ENCODE measurements around the gene ADSL. TPM values are rescaled to one million over a fixed set of nuclear protein-coding genes. Genes with fewer than 3 reads are reported as not detected.

The ADSL gene
- polyA plus RNA-seq, 3 donors, result 104 to 111 (median 104) TPM

DNA sequence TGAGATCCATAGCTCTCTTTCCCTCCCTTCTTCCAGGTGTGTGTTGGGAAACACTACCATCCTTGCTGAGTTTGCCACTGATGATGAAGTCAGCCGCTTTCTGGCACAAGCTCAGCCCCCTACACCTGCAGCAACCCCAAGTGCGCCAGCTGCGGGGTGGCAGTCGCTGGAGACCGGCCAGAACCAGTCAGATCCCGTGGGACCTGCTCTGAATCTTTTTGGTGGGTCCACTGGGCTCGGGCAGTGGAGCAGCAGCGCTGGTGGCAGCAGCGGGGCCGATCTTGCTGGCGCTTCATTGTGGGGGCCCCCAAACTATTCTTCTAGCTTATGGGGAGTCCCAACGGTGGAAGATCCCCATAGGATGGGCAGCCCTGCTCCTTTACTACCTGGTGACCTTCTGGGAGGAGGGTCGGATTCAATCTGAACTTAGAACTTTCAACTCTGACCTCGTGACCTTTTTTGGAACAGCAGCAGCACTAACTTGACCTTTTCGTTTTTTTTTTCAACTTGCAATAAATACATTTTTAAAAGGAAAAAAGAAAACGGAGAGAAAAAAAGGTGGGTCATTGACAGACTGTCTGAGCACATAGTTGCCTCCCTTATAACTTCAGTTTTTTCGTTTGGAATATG is 23.4 kb upstream of the ADSL start:
- no peak for DNase-seq (ENCODE audit: extremely low read depth in 1 of 11, low read depth in 9 of 11, low spot score in 4 of 11)

DNA sequence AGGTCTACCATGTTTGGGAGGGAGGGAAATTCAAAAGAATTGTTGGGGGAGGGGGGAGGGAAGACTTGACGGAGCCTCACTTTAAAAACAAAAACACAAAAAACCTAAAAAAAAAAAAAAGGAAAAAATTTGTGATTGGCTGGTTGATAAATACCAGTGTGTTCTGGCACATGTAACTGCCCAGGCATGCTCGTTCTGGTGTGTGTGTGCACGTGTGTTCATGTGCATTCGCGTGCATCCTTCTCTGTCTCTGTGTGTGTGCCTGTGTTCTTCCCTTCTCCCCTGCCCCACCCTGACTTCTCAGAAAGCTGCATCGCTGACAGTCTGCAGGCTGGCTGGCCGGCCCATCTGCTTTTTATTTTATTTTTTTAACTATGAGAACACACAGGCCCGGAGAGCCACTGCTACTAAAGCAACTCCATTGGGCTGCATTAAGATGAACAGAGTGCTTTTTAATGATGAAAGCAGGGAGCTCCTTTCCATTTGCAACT is 22.6 kb upstream of the ADSL start:
- DNase-seq (ENCODE audit: extremely low read depth in 1 of 11, low read depth in 9 of 11, low spot score in 4 of 11), result no peak

DNA sequence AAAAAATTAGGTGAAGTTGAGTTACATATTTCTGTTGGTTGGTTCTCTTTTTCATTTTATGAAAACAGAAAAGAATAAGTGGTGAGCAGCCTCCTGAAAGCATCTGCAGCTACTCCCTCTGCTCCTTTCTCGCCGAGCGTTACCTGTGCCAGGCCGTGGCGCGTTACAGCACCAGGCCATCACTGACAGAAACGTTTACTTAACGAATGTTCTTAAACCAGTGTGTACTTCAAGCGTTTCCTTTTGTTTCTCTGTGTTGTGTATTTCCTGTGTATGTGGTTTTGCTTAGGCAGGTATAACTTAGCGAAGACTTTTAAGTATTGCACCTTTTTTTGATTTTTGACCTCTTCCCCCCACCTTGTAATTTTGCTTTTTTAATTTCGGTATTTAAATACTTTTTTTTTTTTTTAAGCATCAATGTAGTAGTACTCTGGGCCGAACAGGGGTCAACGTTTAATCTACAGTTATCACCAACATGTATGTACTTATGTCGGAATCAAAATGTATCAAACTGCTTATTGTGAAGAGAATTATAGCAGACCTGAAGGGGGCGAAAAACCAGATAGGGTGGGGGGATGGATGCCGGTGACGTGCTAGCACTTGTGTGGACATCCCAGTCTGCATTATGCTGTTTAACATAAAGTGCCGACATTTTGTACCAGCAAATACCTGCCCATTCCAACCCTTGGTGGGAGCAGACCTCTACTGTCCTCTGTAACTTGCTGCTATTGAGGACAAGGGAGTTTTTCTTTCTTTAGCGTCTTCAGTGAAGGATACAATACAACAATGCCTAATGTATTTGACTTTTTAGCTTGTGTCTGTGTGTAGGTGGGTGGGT is 21.6 kb upstream of the ADSL start:
- DNase-seq (ENCODE audit: extremely low read depth in 1 of 11, low read depth in 9 of 11, low spot score in 4 of 11), result no peak

DNA sequence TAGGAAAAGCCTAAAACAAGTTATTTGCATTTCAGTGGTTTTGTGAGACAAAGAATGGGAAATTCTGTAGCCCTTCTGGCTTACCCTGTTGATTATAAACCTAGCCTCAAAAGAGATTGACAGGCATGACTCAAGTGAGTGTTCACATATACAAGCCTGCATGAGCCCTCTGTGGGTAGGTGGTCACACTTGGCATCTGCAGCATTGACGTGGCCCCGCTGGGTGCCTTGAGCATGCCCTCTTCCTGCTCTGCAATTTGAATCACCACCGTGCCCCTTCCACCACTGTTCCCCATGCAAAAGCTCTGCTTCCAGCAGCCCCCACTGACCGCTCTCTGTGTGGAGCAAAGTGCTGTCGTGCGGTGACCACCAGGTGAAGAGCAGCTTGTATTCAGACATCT is 21.0 kb upstream of the ADSL start:
- DNase-seq (ENCODE audit: extremely low read depth in 1 of 11, low read depth in 9 of 11, low spot score in 4 of 11), result no peak

DNA sequence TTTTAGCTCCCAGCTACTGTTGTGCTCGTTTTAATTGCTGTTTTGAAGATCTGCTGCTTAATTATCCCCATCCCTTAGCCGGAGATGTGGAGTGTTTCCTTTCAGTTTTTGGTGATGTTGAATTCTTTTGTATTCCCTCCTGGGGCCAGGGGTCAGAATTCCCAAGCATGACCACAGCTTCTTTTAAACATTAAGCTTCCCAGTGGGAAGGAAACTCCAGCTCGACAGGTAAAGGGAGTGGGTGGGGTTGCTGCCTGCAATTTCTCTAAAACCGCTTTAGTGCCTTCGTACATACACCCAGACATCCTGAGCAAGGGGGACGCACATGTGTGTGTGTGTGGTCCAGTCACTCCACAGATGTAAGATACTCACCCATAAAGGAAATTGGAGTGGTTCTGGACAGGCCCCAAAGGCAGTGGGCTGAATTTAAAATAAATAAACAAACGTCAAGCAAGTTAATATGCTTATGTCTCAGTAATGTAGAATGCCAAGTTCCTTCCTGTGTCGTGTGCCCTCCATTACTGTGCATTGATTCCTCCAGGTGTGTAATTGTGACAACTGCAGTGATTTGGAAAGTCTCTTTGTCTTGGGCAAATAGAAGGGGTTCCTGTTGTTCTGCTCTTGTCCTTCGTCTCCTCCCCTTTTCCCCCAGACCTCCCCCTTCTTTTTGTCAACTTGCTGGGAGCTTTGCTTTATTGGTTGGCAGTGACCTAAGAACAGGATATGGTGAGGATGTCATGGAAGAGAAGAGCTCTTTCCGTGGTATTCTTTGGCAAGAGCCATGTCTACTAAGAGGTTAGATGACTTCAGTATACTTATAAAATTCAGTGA is 19.2 kb upstream of the ADSL start:
- DNase-seq (ENCODE audit: extremely low read depth in 1 of 11, low read depth in 9 of 11, low spot score in 4 of 11), result no peak

DNA sequence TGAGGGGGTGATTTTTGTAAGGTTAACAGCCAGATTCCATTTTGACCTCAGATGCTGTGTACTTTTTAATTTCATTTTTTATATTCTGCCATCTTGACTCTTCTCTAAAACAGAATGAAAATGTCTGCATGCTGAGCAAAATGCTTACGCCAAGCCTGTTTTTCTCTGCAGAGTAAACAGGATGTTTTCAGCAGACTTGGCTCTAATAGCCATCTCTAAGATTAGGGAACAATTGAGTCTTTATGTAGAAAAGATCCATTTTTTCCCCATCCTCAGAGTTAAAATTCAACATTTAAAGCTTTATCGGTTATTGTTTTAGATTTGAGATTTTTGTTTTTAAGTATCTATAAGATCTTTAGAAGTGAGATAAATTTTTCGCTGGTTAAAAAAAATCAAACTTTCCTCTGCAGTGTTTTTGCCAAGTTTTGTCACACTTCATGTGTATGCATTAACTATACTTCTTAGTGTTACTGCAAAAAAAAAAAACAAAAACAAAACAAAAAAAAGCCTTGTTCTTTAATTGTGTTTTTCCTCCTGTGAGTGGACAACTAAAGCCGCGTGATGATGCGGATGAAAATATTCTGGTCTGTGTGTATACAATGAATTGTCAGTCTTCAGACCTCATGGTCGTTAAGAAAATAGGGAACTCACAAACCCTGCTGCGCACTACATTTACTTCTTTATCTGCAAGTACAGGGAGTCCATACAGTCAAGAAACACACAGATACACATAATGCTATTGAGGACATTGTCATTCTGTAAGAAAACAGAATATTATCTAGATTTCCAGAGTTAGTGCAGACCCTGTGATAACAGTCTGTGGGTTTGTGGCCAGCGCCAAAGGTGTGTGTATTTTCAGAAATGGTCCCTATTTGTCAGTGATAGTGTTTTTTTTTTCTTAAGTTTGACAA is 17.5 kb upstream of the ADSL start:
- no peak for DNase-seq (ENCODE audit: extremely low read depth in 1 of 11, low read depth in 9 of 11, low spot score in 4 of 11)

DNA sequence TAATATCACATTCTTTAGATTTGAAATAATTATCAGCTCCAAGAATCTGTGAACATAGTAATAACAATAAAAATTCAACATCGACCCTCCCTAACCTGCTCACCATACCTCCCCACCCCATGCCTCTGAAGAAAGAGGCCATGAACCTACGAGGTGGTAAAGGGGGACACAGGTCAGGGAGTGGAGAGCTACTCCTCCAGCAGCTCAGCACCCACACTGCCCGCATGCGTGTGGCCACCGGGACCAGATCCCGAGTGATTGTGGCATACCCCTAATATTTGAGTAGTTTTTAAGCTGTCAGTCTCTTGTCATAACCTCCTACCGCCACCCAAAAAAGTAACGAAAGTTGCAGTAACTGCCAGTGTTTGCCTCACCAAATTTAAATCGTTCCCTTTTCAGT is 16.8 kb upstream of the ADSL start:
- no peak for DNase-seq (ENCODE audit: extremely low read depth in 1 of 11, low read depth in 9 of 11, low spot score in 4 of 11)

DNA sequence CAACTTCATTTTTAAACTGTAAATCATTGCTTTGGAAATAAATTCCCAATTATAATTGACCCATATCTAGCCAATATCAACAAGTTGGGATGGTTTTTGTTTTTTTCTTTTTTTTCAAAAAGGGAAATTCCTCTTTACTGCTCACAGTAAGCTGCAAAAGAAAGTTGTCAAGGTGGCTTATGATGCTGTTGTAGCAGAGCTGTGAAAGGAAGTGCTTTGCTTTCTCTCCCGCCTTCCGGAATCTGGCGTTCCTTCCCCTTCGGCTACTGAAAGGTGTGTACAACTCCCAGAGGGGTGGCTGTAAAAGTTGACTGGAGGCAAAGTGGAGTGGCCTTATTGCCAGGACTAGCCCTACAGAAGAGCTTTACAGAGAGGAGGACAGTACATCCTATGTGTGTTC is 16.2 kb upstream of the ADSL start:
- DNase-seq (ENCODE audit: extremely low read depth in 1 of 11, low read depth in 9 of 11, low spot score in 4 of 11), result no peak

DNA sequence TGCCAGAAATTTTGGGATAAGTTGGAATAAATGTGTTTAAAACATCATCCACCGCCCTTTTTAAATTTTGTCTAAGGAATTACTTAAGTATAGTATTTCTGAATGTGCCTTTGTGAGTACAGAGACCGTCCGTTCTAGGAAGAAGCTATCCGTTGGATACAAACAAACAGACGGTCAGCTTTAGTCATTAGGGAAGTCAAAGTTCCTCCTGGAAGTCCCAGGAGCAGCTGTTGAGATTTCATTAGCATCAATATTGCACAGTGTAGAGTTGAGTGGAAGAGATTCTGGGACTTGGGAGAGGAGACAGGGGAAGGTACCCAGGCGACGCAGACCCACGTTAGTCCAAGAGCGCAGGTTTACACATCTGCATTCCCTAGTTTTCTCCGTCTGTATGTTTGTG is 15.7 kb upstream of the ADSL start:
- DNase-seq (ENCODE audit: extremely low read depth in 1 of 11, low read depth in 9 of 11, low spot score in 4 of 11), result no peak

DNA sequence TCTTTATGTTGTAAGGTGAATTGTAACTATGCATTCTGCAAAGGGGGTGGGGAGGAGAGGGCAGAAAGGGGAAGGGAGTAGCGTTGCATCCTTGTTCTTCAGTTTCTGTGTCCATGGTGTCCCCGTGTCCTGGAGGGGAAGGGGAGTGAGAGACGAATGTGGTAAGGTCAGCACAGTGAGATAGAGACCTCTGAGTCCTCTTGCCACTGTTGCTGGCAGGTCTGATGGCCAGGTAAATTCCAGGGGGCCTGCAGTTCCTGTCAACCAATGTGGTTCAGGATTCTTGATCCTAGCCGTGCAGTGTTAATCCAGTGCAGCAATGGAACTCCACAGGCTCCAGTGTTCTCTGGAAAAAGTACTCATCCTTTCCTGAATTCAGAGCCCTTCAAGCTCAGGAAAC is 14.6 kb upstream of the ADSL start:
- DNase-seq (ENCODE audit: extremely low read depth in 1 of 11, low read depth in 9 of 11, low spot score in 4 of 11), result no peak

DNA sequence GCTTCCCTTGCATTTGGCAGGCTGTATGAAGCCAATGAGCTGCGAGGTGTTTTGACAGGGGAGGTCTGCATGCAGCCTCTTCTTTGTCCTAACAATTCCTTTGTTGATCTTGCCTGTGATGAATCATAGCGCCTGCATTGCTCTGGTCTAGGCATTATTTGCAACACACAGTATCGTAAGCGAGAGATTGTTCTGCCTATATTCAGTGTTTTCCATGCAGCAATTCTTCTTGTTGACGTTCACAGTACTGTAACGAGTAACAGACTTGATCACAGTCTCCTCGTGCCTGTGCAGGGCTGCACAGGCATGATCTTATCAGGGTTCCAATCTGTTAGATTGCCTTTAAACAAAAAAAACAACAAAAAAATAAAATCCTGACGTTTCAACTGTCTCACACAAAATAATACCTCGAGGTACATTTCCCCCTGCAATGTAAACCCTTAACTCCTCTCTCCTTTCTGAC is 13.9 kb upstream of the ADSL start:
- no peak for DNase-seq (ENCODE audit: extremely low read depth in 1 of 11, low read depth in 9 of 11, low spot score in 4 of 11)

DNA sequence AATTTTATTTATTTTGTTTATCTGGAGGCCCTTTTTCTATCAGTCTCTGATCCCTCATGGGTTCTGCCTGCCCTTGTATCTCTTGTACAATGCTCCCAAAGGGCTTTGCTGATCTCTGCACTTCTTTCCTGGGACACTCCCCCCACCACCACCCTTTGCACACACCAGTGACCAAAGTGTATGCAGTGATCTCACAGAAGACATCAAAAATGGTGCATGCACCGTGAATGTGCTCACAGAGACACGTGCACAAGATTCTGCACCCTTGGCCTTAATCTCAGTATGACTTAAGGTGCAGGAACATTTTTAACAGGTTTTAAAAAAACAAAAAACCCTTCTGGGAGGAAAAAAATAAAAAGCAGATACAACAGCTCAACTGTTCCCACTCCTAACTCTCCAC is 12.2 kb upstream of the ADSL start:
- DNase-seq (ENCODE audit: extremely low read depth in 1 of 11, low read depth in 9 of 11, low spot score in 4 of 11), result no peak

DNA sequence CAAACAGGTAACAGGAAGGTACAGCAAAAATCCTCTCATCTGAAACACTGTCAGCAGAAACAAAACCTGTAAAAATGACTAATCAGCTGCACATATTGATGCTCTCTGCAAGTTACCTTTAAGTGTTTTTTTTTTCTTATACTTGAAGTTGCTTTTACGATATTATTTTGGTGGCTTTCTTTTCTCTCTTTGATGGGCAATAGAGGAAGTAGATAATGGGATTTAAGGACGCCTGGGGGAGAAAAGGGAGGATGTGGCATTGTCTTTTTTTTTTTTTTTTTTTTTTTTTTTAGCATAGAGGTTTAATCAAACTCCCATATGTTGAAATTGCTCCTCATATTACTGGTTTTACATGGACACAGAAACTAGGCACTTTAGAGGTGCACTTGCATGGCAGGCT is 11.4 kb upstream of the ADSL start:
- no peak for DNase-seq (ENCODE audit: extremely low read depth in 1 of 11, low read depth in 9 of 11, low spot score in 4 of 11)

DNA sequence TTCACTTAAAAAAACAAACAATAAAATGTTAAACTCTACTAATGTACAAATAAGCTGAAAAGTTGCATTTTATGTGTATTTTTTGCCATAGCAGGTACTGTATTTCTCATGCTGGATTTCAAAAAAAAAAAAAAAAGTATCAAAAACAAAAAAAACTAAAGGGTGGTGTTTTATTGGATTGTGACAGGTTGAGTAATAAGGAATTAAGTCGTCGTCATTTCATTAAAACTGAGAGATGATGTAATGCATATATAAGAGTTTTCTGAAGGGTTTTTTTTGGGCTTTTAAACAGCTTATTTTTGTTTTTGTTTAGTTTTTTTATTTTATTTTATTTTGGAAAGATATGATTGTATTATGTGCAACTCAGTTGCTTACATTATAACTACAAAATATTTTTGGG is 10.9 kb upstream of the ADSL start:
- no peak for DNase-seq (ENCODE audit: extremely low read depth in 1 of 11, low read depth in 9 of 11, low spot score in 4 of 11)

DNA sequence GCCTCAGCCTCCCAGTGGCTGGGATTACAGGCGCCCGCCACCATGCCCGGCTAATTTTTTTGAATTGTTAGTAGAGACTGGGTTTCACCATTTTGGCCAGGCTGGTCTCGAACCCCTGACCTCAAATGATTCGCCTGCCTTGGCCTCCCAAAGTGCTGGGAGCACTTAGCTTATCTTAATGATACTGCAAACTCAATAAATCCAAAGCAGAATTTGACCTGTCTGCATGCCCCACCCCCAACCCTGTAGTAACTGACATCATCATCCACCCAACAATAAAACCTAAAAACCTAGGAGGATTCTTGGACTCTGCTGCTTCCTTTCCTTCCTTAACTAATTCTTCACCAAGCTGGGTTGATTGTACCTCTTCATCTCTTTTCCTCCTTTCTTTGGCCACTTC is 6.3 kb upstream of the ADSL start:
- DNase-seq (ENCODE audit: extremely low read depth in 1 of 11, low read depth in 9 of 11, low spot score in 4 of 11), result no peak

DNA sequence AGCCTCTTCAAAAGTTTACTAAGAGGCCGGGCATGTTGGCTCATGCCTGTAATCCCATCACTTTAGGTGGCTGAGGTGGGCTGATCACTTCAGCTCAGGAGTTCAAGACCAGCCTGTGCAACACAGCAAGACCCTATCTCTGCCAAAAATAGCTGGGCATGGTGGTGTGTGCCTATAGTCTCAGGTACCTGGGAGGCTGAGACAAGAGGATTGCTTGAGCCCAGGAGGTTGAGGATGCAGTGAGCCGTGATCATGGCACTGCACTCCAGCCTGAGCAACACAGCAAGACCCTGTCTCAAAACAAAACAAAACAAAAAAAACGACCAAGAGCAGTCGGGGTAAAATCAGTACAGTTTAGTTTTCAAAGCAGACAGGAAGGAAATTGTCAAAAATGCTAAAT is 4.7 kb upstream of the ADSL start:
- DNase-seq (ENCODE audit: extremely low read depth in 1 of 11, low read depth in 9 of 11, low spot score in 4 of 11), result no peak

DNA sequence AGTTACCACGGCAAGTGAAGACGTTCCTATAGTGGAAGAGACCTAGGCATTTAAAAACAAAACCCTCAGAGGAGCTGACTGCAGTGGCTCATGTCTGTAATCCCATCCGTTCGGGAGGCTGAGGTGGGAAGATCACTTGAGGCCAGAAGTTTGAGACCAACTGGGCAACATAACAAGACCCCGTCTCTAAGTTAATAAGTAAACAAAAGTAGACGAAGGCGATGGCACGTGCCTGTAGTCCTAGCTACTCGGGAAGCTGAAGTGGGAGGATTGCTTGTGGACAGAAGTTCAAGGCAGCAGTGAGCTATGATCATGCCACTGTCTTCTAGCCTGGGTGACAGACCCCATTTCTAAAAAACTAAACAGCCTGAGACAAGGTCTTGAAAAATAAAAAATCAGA is 3.8 kb upstream of the ADSL start:
- no peak for DNase-seq (ENCODE audit: extremely low read depth in 1 of 11, low read depth in 9 of 11, low spot score in 4 of 11)

DNA sequence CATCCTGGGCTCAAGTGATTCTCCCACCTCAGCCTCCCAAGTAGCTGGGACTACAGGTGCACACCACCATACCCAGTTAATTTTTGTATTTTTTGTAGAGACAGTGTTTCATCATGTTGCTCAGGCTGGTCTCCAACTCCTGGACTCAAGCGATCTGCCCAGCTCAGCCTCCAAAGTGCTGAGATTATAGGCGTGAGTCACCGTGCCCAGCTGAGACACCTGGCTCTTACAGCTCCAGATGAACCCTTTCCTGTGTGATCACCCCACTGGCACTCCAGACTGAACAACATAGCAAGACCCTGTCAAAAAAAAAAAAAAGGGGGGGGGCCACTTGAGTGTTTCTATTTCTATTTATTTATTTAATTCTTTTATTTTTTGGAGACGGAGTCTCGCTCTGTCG is 1.0 kb upstream of the ADSL start:
- no peak for DNase-seq (ENCODE audit: extremely low read depth in 1 of 11, low read depth in 9 of 11, low spot score in 4 of 11)

DNA sequence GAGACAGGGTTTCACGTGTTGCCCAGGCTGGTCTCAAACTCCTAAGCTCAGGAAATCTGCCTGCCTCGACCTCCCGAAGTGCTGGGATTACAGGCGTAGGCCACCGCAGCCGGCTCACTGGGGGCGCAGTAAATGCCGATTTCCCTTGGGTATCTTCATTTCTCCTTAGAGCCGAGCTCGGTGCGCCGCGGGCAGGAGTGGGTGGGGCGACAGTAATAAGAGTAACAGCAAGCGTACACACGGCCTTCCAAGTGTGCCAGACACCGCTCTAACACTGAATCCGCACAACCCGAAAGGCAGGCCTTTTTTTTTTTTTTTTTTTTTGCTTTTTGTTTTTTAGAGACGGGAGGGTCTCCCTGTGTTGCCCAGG is 500 bp upstream of the ADSL start:
- no peak for DNase-seq (ENCODE audit: extremely low read depth in 1 of 11, low read depth in 9 of 11, low spot score in 4 of 11)

All from renal cortex interstitium (tissue), 11 donors.